NCI-H2196 treated with DMSO at 0.1 percent for 48 hours (cell line): ENCODE measurements around the gene CAT.

Source experiments
- DNase-seq: peaks from one replicate; lab custom pipeline; 2025; ENCODE audit not compliant: unreplicated experiment; lab: John Stamatoyannopoulos, UW

CAT gene

DNA sequence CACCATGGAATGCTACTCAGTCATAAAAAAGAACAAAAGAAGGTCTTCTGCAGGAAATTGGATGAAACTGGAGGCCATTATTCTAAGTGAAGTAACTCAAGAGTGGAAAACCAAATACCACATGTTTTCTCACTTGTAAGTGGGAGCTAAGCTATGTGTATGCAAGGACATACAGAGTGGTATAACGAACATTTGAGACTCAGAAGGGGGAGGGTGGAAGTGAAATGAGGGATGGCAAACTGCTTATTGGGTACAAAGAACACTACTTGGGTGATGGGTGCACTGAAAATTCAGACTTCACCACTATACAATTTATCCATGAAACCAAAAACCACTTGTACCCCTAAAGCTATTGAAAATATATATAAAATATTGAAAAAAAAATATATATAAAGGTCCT, 13.4 kb upstream of the CAT start:
- no peak for DNase-seq

DNA sequence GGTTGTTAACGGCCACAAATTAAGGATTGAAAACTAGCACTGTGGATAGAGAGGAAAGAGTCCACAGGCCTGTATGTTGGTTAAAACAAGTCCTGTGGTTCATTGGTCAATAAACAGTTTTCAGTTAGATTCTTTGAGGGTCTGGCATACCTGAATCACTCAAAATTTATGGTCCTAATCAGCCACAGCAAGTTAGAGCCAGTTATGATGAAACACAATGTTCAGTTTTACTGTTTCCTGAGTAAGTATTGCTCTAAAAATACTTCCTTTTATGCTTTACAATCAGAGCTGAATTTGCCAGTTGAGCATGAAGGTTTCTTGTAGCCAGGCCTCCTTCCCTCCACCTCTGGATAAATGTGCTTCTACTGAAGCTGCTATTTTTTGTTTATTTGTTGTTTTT, 12.9 kb upstream of the CAT start:
- no peak for DNase-seq

DNA sequence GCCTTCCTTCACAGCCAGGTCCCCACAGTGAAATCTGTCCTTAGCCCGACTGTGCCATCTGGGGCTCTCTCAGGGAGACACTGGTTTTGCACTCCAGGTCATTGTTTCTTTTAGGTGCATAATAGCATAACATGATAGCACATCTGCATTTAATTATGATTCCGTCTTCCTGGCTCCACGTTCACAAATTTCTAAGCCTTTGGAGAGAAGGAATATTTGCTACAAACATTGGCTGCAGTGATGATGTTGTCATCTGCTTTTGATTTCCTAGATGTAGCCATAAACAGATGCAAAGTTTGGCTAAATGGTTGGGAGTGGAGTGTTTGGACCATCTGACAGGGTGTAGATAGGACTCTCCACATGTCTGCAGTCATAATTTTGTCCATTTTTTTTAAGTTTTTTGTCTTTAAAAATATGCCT, 12.0 kb upstream of the CAT start:
- no peak for DNase-seq

DNA sequence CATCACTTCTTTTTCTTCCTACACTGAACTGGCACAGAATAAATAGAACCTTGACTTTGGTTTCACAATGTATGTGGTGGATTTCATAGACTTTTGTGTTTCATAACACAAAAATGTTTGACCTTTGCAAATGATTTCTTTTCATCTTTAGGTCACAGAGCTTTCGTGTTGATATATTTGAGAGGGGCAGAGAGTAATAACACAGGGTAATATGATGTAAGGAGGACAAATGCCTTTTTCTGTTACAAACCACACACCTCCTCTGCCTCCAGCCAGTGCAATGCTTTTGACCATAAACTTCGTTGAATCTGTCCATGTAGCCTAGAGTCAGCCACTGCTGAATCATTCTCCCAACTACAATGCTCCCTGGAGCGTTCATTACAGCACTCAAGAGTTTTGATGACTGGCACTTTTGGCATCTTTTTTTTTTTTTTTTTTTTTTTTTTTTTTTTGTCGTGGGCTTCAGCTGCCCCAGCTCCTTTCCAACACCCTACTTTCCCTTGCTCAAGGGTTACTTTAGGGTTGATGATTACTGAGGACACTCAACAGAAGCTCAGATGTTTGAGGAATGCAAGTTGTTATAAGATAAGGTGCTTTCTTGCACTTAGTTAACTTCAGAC, 11.4 kb upstream of the CAT start:
- DNase-seq: no peak

DNA sequence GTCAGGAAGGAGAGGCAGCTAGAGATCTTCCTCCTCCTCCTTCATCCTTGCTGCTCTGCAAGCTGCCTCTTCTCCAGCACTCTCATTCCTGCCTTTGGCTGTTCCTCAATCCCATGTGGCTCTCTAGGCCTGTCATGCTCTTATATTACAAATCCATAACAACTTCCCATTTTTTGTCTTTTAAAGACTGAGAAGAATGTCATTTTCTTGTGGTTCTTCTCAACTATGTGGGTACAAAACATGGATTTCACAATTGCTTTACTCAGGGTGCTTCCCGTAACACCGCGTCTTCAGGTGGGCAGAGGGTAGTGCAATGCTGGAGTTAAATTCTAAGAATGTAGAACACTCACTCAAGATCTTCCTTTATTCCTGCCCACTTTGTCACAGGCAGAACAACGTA, 6.8 kb upstream of the CAT start:
- DNase-seq: no peak

DNA sequence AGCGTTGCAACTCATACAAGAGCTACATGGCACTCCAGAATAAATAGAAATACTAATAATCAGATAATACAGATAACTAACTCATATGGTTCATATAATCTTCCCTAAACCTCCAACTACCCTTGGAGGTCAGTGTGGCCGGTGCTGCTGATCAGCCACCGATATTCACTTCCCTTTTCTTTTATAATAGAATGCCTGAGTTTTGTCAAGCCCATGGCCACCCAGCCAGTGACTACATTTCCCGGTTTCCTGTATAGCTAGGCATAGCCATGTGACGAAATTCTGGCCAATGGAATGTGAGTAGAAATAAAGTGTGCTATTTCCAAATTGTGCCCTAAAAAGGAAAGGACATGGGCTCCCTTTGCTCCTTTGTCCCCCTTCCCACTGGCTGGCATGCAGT, 5.9 kb upstream of the CAT start:
- DNase-seq: no peak

DNA sequence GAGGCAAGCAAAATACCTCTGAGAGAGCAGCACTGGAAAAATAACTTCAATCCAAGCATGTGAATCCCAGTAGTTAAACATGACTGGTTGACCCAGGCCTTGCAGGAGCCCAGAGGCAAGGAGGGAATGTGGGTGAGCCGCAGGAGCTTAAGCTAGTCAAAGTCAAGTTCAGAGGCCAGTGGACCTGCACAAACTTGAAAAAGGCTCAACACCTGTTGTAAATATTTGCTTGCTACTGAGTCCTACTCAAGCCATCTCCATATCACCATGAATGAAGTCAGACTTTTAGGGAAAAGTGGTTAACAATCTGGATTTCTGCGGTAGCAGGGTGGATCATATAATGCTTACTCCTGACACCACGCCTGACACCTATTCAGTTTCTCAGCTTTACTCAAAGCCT, 4.8 kb upstream of the CAT start:
- DNase-seq: no peak

DNA sequence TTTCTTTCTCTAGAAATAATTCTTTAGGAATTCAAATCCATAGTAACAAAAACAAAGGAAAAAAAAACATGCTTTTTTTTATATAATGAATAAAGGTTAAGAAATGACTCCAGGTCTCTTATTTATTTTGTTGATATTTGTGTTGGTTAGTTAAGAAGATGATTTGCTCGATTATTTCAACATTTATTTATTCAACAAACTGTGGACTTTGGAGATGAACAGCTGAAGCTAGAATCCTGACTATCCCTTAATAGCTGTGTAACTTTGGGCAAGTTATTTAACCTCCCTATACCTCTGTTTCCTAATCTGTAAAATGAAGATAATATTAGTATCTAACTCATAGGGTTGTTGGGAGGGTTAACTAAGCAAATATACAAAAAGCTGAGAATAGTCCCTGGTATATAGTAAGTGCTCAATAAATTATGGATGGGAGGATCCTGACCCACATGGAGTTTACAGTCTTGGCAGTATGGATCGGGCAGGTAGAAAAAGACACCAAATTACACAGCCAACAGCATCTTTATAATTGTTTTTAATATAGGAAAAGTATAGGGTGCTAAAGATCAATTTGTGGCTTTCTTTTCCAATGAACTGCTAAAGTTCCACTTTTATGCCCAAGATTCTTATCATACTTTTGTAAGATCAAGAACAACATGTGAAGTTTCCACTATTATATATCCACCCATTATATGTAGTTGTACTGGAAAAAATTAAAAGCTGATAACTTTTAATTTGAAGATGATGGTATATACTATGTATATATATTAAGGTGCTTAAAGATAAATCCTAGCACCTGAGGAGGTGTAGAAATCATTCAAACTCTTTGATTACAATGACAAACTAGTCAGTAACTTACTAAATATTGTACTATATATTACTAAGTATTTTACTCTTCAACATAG, 1.3 kb upstream of the CAT start:
- no peak for DNase-seq

DNA sequence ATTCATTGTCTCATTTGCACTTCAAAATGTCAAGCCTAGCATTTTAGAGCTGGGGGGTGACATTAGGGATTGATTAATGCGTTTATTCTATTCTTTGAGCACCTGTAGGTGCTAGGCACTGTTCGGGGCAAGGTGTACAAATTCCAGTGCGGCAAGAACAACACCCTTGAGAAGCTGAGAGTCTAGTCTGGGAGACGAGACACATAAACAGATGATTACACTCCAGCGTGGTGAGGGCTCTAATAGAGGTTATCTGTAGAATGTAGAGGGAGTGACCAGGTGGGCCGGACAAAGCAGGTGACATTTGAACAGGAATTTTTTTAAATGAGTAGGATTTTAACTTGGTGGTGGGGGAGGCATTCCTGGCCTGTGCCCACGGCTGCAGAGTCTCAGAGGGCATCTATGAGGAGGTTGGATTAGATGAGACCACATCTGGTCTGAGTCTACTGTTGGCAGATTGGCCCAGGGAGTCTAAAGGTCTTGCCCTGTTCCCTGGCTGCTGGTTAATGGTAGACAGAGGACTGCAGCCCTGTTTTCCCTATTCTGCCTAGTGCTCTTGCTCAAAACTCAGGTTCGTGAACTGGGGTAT, 970 bp downstream of the CAT start:
- DNase-seq: no peak

DNA sequence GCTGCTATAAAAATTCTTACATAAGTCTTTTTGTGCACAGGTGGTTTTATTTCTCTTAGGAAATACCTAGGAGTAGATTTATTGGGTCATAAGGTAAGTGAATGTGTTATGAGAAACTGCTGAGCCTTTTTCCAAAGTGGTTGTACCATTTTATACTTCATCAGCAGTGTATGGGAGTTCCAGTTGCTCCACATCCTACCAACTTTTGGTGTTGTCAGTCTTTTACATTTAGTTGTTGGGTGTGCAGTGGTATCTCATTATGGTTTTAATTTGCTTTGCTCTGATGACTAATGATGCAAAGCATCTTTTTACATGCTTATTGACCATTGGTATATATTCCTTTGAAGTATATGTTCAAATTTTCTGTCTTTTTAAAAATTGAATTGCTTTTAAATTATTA, 3.1 kb downstream of the CAT start:
- DNase-seq: no peak

DNA sequence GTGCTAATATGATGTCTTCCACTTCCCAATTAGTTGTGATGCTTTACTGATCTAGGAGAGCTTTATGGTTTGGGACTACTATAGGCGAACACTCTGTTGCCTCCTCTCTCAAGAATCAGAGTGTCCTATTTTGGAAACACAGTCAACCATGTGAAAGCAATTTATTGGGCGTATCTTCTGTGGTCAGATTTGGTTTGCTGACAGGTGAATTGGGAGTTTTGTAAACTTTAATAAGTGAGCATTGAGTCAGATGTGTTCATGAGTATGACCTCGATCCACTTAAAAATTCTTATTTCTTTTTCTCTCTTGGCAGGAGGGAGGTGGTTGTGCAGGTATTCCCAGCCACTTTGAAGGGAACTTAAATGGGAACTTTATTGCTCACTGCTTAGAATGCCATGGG, 4.4 kb downstream of the CAT start:
- DNase-seq: no peak

DNA sequence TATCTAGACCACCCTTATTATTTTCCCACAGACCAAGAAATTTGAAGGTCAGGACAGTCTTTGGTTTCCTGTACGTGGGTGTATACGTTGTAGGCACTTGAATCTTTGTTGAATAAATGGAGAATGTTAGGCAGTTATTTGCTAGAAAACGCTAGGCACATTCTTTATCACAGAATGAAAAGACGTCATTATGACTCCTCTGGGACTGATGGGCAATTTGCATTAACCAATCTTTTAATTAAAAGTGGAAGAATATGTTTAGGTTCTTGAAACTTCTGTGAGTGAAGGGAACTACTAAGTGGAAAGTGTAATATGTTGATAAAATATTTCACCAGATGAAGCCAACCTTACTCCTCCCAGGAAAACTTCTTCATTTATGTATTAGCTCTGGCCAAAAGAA, 5.7 kb downstream of the CAT start:
- DNase-seq: no peak

DNA sequence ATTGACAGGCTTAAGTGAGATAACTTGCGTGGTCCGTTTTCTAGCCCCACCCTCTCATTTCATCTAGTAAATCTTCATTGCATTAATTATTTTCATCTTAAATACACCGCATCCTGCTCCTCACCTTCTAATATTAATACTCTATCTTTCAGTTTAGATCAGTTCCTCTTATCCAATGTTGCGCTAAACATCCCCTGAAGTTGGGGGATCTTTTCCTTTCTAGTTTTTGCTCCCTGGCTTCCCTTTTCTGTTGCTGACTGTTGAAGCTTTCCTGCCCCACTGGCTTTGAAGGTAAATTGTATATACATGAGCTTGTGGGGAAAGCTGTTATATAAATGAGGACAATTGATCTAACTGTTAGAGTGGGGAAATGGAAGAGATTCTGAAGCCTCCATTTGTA, 7.2 kb downstream of the CAT start:
- DNase-seq: no peak

DNA sequence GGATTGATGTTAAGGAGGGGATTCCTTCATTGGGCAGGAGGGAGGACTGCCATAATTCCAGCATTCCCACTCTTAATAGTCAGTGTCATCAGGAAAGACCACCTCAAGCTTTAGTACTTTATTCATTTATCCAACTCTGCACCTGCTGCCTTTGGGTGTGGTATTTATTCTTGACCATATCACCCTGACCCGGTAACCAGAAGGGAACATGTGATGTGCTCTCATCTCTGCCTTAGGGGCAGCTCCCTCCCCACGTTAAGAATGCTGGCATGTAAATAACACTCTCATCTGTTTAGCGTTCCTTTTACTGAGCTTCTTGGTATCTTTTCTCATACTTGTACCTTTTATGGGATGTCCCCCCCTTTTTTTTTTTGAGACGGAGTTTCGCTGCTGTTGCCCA, 7.7 kb downstream of the CAT start:
- DNase-seq: no peak

DNA sequence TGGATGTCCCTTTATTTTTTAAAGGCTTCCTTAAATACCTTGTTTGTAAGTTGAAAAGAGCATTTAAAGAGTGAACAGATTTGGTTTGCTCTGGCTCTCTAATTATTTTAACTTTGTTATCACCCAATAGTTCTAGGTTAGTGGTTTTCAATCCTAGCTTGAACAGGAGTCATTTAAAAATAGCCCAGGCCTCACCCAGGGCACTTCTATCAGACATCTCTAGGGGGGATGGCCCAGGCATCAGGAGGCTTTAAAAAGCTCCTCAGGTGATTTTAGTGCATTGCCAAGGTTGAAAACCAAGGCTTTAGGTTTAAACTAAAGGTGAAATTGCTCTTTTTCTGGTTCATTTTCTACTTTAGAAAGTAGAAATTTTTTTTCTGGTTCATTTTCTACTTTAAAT, 8.3 kb downstream of the CAT start:
- no peak for DNase-seq

DNA sequence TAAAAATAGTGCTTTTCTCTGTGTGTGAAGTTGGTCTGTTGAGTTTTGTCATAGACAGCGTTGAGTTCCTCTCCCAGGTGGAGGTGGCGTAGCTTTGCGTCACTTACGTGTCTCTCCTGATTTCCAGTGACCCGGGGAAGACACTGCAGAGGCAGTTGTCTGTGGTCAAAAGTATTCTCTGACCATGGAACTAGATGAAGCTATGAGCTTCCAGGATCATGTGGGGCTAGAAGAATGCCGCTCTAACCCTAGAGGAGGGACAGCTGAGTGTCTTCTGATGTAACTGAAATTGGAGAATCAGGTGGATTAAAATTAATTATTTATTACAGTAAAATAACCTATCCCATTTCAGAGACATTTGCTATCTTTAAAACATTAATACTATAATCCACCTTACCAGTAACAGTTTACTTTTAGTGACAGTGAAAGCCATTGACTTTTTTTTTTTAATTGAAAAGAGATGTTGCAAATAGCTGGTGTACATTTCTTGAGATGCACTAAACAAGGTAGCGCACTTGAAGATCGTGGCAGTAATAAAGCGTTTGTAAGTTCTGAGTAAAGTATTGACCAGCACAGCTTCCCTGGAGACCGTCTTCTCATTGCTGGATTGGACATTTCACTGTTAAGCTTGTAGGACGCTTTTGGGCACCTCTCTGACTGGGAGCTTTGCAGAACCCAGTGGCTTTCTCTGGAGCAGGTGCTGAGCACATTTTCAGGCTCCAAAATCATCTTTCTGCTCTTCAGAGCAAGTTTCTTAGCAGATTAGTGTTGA, 9.7 kb downstream of the CAT start:
- DNase-seq: no peak

DNA sequence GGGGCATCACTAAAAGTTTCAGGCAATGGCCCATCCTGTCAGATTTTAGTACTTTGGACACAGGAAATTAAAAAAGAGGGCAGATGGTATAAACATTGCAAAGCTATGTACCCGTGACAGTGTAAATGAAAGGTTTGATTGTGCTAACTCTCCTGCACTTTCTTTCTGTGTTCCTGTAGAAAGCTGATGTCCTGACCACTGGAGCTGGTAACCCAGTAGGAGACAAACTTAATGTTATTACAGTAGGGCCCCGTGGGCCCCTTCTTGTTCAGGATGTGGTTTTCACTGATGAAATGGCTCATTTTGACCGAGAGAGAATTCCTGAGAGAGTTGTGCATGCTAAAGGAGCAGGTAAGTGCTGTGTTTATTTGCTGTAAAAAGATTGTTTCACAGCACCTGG, 10.3 kb downstream of the CAT start:
- DNase-seq: no peak

DNA sequence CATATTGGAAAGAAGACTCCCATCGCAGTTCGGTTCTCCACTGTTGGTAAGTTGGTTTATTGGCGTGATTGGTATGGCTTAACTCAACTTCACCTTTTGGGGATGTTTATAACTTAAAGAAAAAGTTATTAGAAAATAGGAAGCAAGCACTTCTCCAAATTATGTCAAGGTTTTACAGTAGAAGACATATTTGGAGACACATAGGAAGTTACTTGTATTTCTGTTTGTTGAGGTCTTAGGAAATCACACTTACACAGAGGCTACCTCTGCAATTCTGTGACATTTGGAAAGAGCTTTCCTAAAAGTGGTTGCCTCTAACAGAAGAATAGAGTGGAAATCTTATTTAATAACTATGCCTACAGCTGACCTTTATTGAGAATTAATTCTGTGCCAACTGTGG, 12.3 kb downstream of the CAT start:
- no peak for DNase-seq

DNA sequence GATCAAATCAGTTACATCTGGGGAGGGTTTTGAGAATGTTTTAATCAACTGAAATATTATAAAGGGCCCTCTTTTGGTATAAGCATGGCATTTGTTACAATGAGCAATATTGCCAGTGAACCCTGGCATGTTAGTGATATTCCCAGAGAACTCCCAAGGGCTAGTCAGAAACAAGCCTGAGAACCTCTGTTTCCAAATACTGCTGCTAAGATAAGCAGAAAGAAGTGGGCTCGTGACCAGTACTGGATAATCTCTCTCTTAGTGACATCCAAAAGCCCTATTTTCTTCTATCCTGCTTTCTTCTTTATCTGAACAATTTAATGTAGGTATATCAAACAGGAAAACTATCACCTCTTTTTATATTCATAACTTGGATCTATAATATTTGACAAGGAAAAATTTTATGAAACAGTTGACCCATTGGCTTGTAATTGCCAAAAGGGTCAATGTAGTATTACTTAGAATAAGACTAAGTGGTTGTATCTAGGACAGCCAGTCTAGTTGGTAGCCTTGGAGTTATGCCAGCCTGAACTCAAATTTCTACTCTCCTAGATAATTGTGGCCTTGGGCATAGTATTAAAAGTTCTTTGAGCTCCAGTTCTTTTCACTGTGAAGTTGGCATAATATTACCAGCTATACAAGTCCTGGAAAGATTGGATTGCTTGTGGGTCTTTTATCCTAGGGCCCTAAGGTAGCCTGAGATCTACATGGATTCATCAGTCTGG, 15.7 kb downstream of the CAT start:
- no peak for DNase-seq

DNA sequence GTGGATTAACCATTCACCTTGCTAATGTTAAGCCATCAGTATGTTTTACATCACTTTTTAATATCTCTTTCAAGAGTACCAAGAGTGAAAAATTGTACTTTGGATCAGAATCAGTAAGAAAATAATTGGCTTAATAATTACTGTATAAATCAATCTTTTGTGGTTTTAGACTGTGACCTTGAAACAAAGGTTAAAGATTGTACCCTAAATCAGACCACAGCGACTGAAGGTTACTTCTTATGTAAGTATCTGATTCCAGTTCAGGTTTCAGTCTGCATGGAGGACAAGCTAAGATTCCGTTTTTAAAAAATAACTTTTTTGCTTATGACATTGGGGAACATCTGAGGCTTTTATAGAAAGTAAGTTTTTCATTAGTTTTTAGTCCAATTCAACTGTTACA, 18.9 kb downstream of the CAT start:
- no peak for DNase-seq

DNA sequence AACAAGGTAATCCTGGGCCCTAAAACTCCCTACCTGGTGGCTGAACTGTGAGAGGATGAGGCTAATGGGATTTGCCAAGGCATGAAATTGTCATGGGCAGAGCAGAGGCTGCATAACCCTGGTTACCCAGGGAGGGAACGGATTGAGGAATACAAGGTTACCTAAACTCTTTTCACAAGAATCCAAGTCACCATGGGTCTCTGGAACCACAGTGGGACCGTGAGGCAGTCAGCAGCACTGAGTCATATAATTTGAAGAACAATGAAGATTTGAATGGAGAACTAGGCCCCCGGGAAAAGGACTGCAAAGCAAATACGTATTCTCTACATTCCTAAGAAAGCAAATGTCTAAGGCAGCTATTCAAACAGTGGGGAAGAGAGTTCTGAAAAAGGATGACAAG, 19.8 kb downstream of the CAT start:
- DNase-seq: no peak
